H9 (cell line): ENCODE measurements around the gene BHLHE23. TPM values are rescaled to one million over a fixed set of nuclear protein-coding genes. Genes with fewer than 3 reads are reported as not detected.

Experiments used
- DNase-seq: peaks from one replicate; pipeline ENCODE4 v3.0.0-alpha.2; 2017
- H2AFZ ChIP-seq: one replicate; pipeline ENCODE4 v1.6.1; 2013; ENCODE audit warnings: mild to moderate bottlenecking, low read length, control low read depth, moderate library complexity
- H2AK5ac ChIP-seq: 2 replicates; pipeline ENCODE4 v1.6.1; 2013; ENCODE audit warnings: low read length, control low read depth, mixed read lengths; ENCODE audit not compliant: insufficient read length
- H2BK120ac ChIP-seq: one replicate; pipeline ENCODE4 v1.6.1; 2013; ENCODE audit warnings: low read depth, mild to moderate bottlenecking, low read length, control low read depth, inconsistent platforms; ENCODE audit not compliant: poor library complexity, severe bottlenecking
- H2BK12ac ChIP-seq: 2 replicates; pipeline ENCODE4 v1.6.1; 2013; ENCODE audit warnings: low read length, control low read depth, mixed read lengths, low read depth; ENCODE audit not compliant: insufficient read length
- H2BK15ac ChIP-seq: 2 replicates; pipeline ENCODE4 v1.6.1; 2013; ENCODE audit warnings: low read depth, low read length, control low read depth
- H2BK20ac ChIP-seq: one replicate; pipeline ENCODE4 v1.6.1; 2013; ENCODE audit warnings: low read depth, mild to moderate bottlenecking, low read length, control low read depth, inconsistent platforms; ENCODE audit not compliant: poor library complexity, severe bottlenecking
- H2BK5ac ChIP-seq: 2 replicates; pipeline ENCODE4 v1.6.1; 2013; ENCODE audit warnings: low read length, control low read depth, mixed read lengths; ENCODE audit not compliant: insufficient read length
- H3K14ac ChIP-seq: 2 replicates; pipeline ENCODE4 v1.6.1; 2013; ENCODE audit warnings: low read length, control low read depth; ENCODE audit not compliant: insufficient read depth
- H3K18ac ChIP-seq: 2 replicates; pipeline ENCODE4 v1.6.1; 2013; ENCODE audit warnings: low read depth, mild to moderate bottlenecking, mixed read lengths, low read length, control low read depth; ENCODE audit not compliant: insufficient read length
- H3K23ac ChIP-seq: 2 replicates; pipeline ENCODE4 v1.6.1; 2013; ENCODE audit warnings: low read length, control low read depth, mixed read lengths, low read depth; ENCODE audit not compliant: insufficient read length
- H3K23me2 ChIP-seq: 2 replicates; pipeline ENCODE4 v1.6.1; 2013; ENCODE audit warnings: low read depth, mild to moderate bottlenecking, mixed read lengths, low read length, control low read depth; ENCODE audit not compliant: insufficient read length, poor library complexity, severe bottlenecking
- H3K27ac ChIP-seq: 2 replicates; pipeline ENCODE4 v1.5.1; 2013; ENCODE audit warnings: low read length, control low read depth, mixed read lengths, low read depth; ENCODE audit not compliant: insufficient read length
- H3K27me3 ChIP-seq: 2 replicates; pipeline ENCODE4 v1.6.1; 2013; ENCODE audit warnings: low read length, control low read depth, inconsistent platforms; ENCODE audit not compliant: insufficient read depth
- H3K4ac ChIP-seq: 2 replicates; pipeline ENCODE4 v1.6.1; 2013; ENCODE audit warnings: low read depth, mild to moderate bottlenecking, control low read depth, inconsistent platforms, low read length, moderate library complexity
- H3K4me1 ChIP-seq: 2 replicates; pipeline ENCODE4 v1.6.1; 2013; ENCODE audit warnings: low read length, control low read depth, inconsistent platforms; ENCODE audit not compliant: insufficient read depth
- H3K4me2 ChIP-seq: 2 replicates; pipeline ENCODE4 v1.6.1; 2013; ENCODE audit warnings: low read length, control low read depth, mixed read lengths; ENCODE audit not compliant: insufficient read length, insufficient read depth
- H3K56ac ChIP-seq: 2 replicates; pipeline ENCODE4 v1.6.1; 2013; ENCODE audit warnings: low read depth, mild to moderate bottlenecking, mixed read lengths, low read length, control low read depth; ENCODE audit not compliant: insufficient read length
- H3K79me1 ChIP-seq: 2 replicates; pipeline ENCODE4 v1.6.1; 2013; ENCODE audit warnings: low read depth, mild to moderate bottlenecking, moderate library complexity, low read length, control low read depth, inconsistent platforms; ENCODE audit not compliant: insufficient read depth, poor library complexity, severe bottlenecking
- H3K79me2 ChIP-seq: 2 replicates; pipeline ENCODE4 v1.6.1; 2013; ENCODE audit warnings: low read length, control low read depth, inconsistent platforms; ENCODE audit not compliant: insufficient read depth
- H3K9ac ChIP-seq: 2 replicates; pipeline ENCODE4 v1.6.1; 2013; ENCODE audit warnings: low read length, control low read depth, mixed read lengths; ENCODE audit not compliant: insufficient read length; ENCODE audit errors: extremely low read depth
- H3K9me3 ChIP-seq: one replicate; pipeline ENCODE4 v1.6.1; 2013; ENCODE audit warnings: low read depth, low read length, inconsistent platforms; ENCODE audit not compliant: control insufficient read depth
- H3T11ph ChIP-seq: one replicate; pipeline ENCODE4 v1.6.1; 2013; ENCODE audit warnings: mild to moderate bottlenecking, low read length, control low read depth, inconsistent platforms
- H4K20me1 ChIP-seq: one replicate; pipeline ENCODE4 v1.6.1; 2013; ENCODE audit not compliant: control insufficient read depth, insufficient read length, insufficient read depth
- H4K5ac ChIP-seq: 2 replicates; pipeline ENCODE4 v1.6.1; 2013; ENCODE audit warnings: low read depth, mild to moderate bottlenecking, mixed read lengths, low read length, control low read depth; ENCODE audit not compliant: insufficient read length
- H4K8ac ChIP-seq: replicated peaks from 2 replicates; pipeline ENCODE4 v1.6.1; 2013; ENCODE audit warnings: low read length, control low read depth, mixed read lengths, low read depth; ENCODE audit not compliant: insufficient read length
- H4K91ac ChIP-seq: 2 replicates; pipeline ENCODE4 v1.6.1; 2013; ENCODE audit warnings: low read depth, mild to moderate bottlenecking, moderate library complexity, mixed read lengths, low read length, control low read depth; ENCODE audit not compliant: insufficient read length
- H3K27ac Mint-ChIP-seq, 3 experiments: 2 replicates in 2 of 3; 3 replicates in 1 of 3; pipeline ENCODE4 v1.8.0; 2020 to 2021; ENCODE audit warnings: mixed read lengths in 3 of 3, mild to moderate bottlenecking in 1 of 3, moderate library complexity in 1 of 3
- H3K27me3 Mint-ChIP-seq: 2 replicates; pipeline ENCODE4 v1.8.0; 2021; ENCODE audit warnings: low read depth, mild to moderate bottlenecking, moderate library complexity, mixed read lengths
- H3K36me3 Mint-ChIP-seq, 3 experiments: 2 replicates in 2 of 3; 3 replicates in 1 of 3; pipeline ENCODE4 v1.8.0; 2020 to 2021; ENCODE audit warnings: low read depth in 3 of 3, mixed read lengths in 3 of 3; ENCODE audit not compliant: insufficient read depth in 1 of 3
- H3K4me1 Mint-ChIP-seq, 2 experiments: 2 replicates each; pipeline ENCODE4 v1.8.0; 2020; ENCODE audit warnings: mixed read lengths in 2 of 2
- H3K4me3 Mint-ChIP-seq, 2 experiments: 2 replicates in 1 of 2; 3 replicates in 1 of 2; pipeline ENCODE4 v1.8.0; 2020 to 2021; ENCODE audit warnings: mild to moderate bottlenecking in 2 of 2, mixed read lengths in 2 of 2, moderate library complexity in 1 of 2
- H3K9me3 Mint-ChIP-seq, 2 experiments: 2 replicates in 1 of 2; 3 replicates in 1 of 2; pipeline ENCODE4 v1.8.0; 2020; ENCODE audit warnings: mild to moderate bottlenecking in 2 of 2, mixed read lengths in 2 of 2, moderate library complexity in 1 of 2
- WGBS: extraction: QIAGEN DNeasy Blood & Tissue Kit; methylation state at CpG from one replicate; pipeline ENCODE4 v1.1.7; 2013; ENCODE audit warnings: missing lambda C conversion rate, low lambda C conversion rate, mixed read lengths; ENCODE audit not compliant: insufficient read length; ENCODE audit errors: extremely low coverage; 5-methylcytosine and 5-hydroxymethylcytosine counted together
- total RNA-seq: library from RNA; stranded (reverse); gene quantifications from 2 replicates; pipeline ENCODE4 v1.2.1, GENCODE V29; 2021
- TF ChIP-seq, protein P1 (sequence below): fragments of 200-600 bp; sonication (generic); conservative IDR thresholded peaks from 3 replicates; pipeline ENCODE4 v1.8.0; 2021; ENCODE audit warnings: antibody characterized with exemption, mild to moderate bottlenecking

Gene BHLHE23
- total RNA-seq, 1 experiment from 2014 or later = 0.35 TPM

DNA sequence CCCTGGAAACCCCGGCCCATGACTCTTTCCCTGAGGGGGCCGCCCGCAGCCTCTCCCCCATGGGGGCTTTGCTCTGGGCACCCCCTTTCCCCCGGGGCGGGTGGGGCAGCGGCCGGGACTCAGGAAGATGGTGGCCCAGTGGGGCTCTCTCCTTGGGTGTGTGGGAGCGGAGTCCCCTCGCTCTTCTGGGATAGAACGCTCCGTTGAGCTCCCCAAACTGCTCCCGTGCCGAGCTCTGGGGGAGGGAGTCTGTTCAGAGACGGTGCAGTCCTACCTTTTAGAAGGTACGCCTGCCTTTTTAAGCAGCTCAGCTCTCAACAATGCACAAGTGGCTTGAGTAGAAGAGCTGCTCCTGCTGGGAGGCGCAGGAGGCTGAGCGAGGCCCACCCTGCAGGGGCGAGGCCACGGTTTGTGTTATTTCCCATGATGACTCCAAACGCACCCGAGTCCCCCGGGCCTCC, 21.7 kb upstream of the BHLHE23 start:
- Mint-ChIP-seq H3K4me3 (peak overlapping the region in 1 of 2 experiments; percentile 72; a peak in 3 of 5 replicates), H3K4me1 (peaks cover 27 to 45% of the 10 kb centered on the region in 2 experiments), H3K9me3 (no peaks in the 10 kb centered on the region), H3K36me3 (no peaks in the 10 kb centered on the region), H3K27me3 (peaks cover 22% of the 10 kb centered on the region), H3K27ac (no peak overlapping the region)
- no peak overlapping the region for H2BK20ac ChIP-seq
- no peak overlapping the region for H2BK15ac ChIP-seq
- H3K27ac ChIP-seq = no peak overlapping the region
- no peaks in the 10 kb centered on the region for H3K9me3 ChIP-seq
- TF ChIP-seq, protein P1, sequence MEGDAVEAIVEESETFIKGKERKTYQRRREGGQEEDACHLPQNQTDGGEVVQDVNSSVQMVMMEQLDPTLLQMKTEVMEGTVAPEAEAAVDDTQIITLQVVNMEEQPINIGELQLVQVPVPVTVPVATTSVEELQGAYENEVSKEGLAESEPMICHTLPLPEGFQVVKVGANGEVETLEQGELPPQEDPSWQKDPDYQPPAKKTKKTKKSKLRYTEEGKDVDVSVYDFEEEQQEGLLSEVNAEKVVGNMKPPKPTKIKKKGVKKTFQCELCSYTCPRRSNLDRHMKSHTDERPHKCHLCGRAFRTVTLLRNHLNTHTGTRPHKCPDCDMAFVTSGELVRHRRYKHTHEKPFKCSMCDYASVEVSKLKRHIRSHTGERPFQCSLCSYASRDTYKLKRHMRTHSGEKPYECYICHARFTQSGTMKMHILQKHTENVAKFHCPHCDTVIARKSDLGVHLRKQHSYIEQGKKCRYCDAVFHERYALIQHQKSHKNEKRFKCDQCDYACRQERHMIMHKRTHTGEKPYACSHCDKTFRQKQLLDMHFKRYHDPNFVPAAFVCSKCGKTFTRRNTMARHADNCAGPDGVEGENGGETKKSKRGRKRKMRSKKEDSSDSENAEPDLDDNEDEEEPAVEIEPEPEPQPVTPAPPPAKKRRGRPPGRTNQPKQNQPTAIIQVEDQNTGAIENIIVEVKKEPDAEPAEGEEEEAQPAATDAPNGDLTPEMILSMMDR = no peak
- no peaks in the 10 kb centered on the region for H3K79me1 ChIP-seq
- no peak overlapping the region for H4K8ac ChIP-seq
- WGBS = no CpG with 5 or more reads among the region's 22 CpGs
- H2AFZ ChIP-seq = no peak overlapping the region
- no peak for DNase-seq
- no peaks in the 10 kb centered on the region; the same call in 1 of the 2 replicates for H3K27me3 ChIP-seq
- peak overlapping the region; percentile 49 for H3K4me2 ChIP-seq
- no peak overlapping the region for H4K5ac ChIP-seq
- H4K91ac ChIP-seq = no peak overlapping the region
- no peak overlapping the region for H3K14ac ChIP-seq
- peaks cover 4% of the 10 kb centered on the region for H3K23me2 ChIP-seq
- no peak overlapping the region for H2AK5ac ChIP-seq
- H2BK5ac ChIP-seq = no peak overlapping the region
- no peak overlapping the region for H2BK120ac ChIP-seq
- no peak overlapping the region for H3K4ac ChIP-seq
- no peak overlapping the region for H3K9ac ChIP-seq
- no peak overlapping the region for H2BK12ac ChIP-seq
- H3K56ac ChIP-seq = no peak overlapping the region
- no peak overlapping the region for H3K18ac ChIP-seq
- peaks cover 3% of the 10 kb centered on the region; the same call in 1 of the 2 replicates for H3K4me1 ChIP-seq
- no peak overlapping the region for H3K23ac ChIP-seq
- no peaks in the 10 kb centered on the region for H3K79me2 ChIP-seq
- no peaks in the 10 kb centered on the region for H4K20me1 ChIP-seq
- H3T11ph ChIP-seq = no peak overlapping the region
